PC-9 (cell line): ENCODE measurements around the gene UST. TPM values are rescaled to one million over a fixed set of nuclear protein-coding genes. Genes with fewer than 3 reads are reported as not detected.

Experiments
- BruUV-seq: library from RNA; stranded (reverse); fragments of 400-500 nt; replicated peaks from 2 replicates; lab custom pipeline; 2021; lab: Mats Ljungman, UMichigan
- CTCF ChIA-PET: fragments of 300-600 bp; sonication (Branson Sonifier 250); formaldehyde crosslinking; loops from one replicate; lab custom pipeline; 2022; ENCODE audit warnings: antibody characterized with exemption; lab: Charles Lee
- POLR2A ChIA-PET: fragments of 300-600 bp; sonication (Branson Sonifier 250); formaldehyde crosslinking; loops from one replicate; lab custom pipeline; 2022; ENCODE audit warnings: antibody characterized with exemption; ENCODE audit not compliant: unreplicated experiment; lab: Charles Lee
- DNase-seq, 2 experiments: peaks; one replicate each; pipeline versions ENCODE4 v3.0.0 to v3.0.0-alpha.2; 2015 to 2022; ENCODE audit warnings: mixed read lengths in 1 of 2
- H2AFZ ChIP-seq: fragments of 200-600 bp; sonication (generic); 2 replicates; pipeline ENCODE4 v1.8.1; 2017; ENCODE audit warnings: antibody characterized with exemption
- H3F3A ChIP-seq: fragments of 200-600 bp; sonication (generic); 2 replicates; pipeline ENCODE4 v1.8.1; 2017; ENCODE audit warnings: antibody characterized with exemption, mild to moderate bottlenecking, low read depth; ENCODE audit not compliant: insufficient read depth
- H3K27ac ChIP-seq: fragments of 200-600 bp; sonication (generic); 2 replicates; pipeline ENCODE4 v1.6.1; 2016; ENCODE audit warnings: mixed run types
- H3K27me3 ChIP-seq: fragments of 200-600 bp; sonication (generic); 2 replicates; pipeline ENCODE4 v1.6.1; 2016; ENCODE audit warnings: low read depth, mixed run types; ENCODE audit not compliant: insufficient read depth
- H3K36me3 ChIP-seq: fragments of 200-600 bp; sonication (generic); 2 replicates; pipeline ENCODE4 v1.6.1; 2016; ENCODE audit warnings: low read depth, mixed run types
- H3K4me1 ChIP-seq: fragments of 200-600 bp; sonication (generic); replicated peaks from 2 replicates; pipeline ENCODE4 v1.6.1; 2016; ENCODE audit warnings: mixed run types; ENCODE audit not compliant: insufficient read depth
- H3K4me2 ChIP-seq: fragments of 200-600 bp; sonication (generic); 2 replicates; pipeline ENCODE4 v1.6.1; 2017; ENCODE audit warnings: mixed run types
- H3K4me3 ChIP-seq: fragments of 200-600 bp; sonication (generic); 2 replicates; pipeline ENCODE4 v1.6.1; 2016; ENCODE audit warnings: mixed run types
- H3K79me2 ChIP-seq: fragments of 200-600 bp; sonication (generic); 2 replicates; pipeline ENCODE4 v1.6.1; 2017; ENCODE audit warnings: low read depth, mixed run types
- H3K9me2 ChIP-seq: fragments of 200-600 bp; sonication (generic); 2 replicates; pipeline ENCODE4 v1.8.1; 2017; ENCODE audit warnings: mild to moderate bottlenecking; ENCODE audit not compliant: insufficient read depth
- H3K9me3 ChIP-seq: fragments of 200-600 bp; sonication (generic); 2 replicates; pipeline ENCODE4 v1.8.1; 2016; ENCODE audit warnings: low read depth; ENCODE audit not compliant: insufficient read depth
- H4K20me1 ChIP-seq: fragments of 200-600 bp; sonication (generic); 2 replicates; pipeline ENCODE4 v1.8.1; 2017; ENCODE audit not compliant: insufficient read depth
- CTCF ChIP-seq: fragments of 200-600 bp; sonication (generic); conservative IDR thresholded peaks from 2 replicates; pipeline ENCODE4 v1.6.1; 2017; ENCODE audit warnings: mixed run types, antibody characterized with exemption, mild to moderate bottlenecking, moderate library complexity
- EZH2 ChIP-seq: fragments of 200-600 bp; sonication (generic); IDR thresholded peaks from 2 replicates; pipeline ENCODE4 v1.8.0; 2017; ENCODE audit warnings: antibody characterized with exemption, low read depth
- intact Hi-C: fragments of 100-400 bp; cut with micrococcal nuclease; formaldehyde crosslinking; loops from one replicate; pipeline ENCODE4 v1.10.0; 2022; ENCODE audit not compliant: unreplicated experiment
- total RNA-seq: library from RNA; stranded (reverse); gene quantifications from 2 replicates; pipeline ENCODE4 v1.2.3, GENCODE V29; 2021

UST gene
- total RNA-seq, 1 experiment from 2014 or later, result 4.2 TPM

- Histone ChIP-seq H3K4me3 (no peak overlapping the region), H3K4me1 (no peaks in the 10 kb centered on the region), H3K36me3 (no peaks in the 10 kb centered on the region), H4K20me1 (no peaks in the 10 kb centered on the region), H3K4me2 (no peak overlapping the region), H3K79me2 (no peaks in the 10 kb centered on the region), H3K9me3 (no peaks in the 10 kb centered on the region), H3F3A (no peaks in the 10 kb centered on the region), H3K27ac (no peak overlapping the region), H3K27me3 (no peaks in the 10 kb centered on the region), H3K9me2 (no peaks in the 10 kb centered on the region), H2AFZ (no peak overlapping the region)
- CTCF ChIA-PET, result no interaction called here
- no peak for DNase-seq
- TF ChIP-seq CTCF, result no peak
- TF ChIP-seq EZH2, result no peak
- no TSS peak for BruUV-seq
- intact Hi-C loops, result no loop called here
- POLR2A ChIA-PET, result no interaction called here
Measured at GRCh38 chr6:149108749-149109100, 361.9 kb downstream of the UST start.

- no peaks in the 10 kb centered on the region for H3F3A ChIP-seq
- POLR2A ChIA-PET, result no interaction called here
- no peaks in the 10 kb centered on the region for H3K36me3 ChIP-seq
- CTCF ChIA-PET, result no interaction called here
- no peaks in the 10 kb centered on the region for H3K9me2 ChIP-seq
- no peak overlapping the region for H3K27ac ChIP-seq
- no peaks in the 10 kb centered on the region for H3K4me1 ChIP-seq
- H2AFZ ChIP-seq, result no peak overlapping the region
- no peaks in the 10 kb centered on the region for H3K9me3 ChIP-seq
- H3K4me2 ChIP-seq, result no peak overlapping the region
- H3K27me3 ChIP-seq, result no peaks in the 10 kb centered on the region
- BruUV-seq, result no TSS peak
- H3K4me3 ChIP-seq, result no peak overlapping the region
- no peaks in the 10 kb centered on the region for H3K79me2 ChIP-seq
- DNase-seq, result no peak
- TF ChIP-seq EZH2, result no peak
- TF ChIP-seq CTCF, result no peak
- H4K20me1 ChIP-seq, result no peaks in the 10 kb centered on the region
- intact Hi-C loops, result no loop called here
Measured at GRCh38 chr6:149109397-149110070, 362.7 kb downstream of the UST start.

GRCh38 chr6:149111556-149112115 is 364.8 kb downstream of the UST start:
- H3K9me3 ChIP-seq, result no peaks in the 10 kb centered on the region
- no peak for DNase-seq
- no peaks in the 10 kb centered on the region for H3F3A ChIP-seq
- H3K79me2 ChIP-seq, result no peaks in the 10 kb centered on the region
- no peaks in the 10 kb centered on the region for H3K36me3 ChIP-seq
- no peak overlapping the region for H3K27ac ChIP-seq
- POLR2A ChIA-PET, result no interaction called here
- no peak for TF ChIP-seq CTCF
- TF ChIP-seq EZH2, result no peak
- no TSS peak for BruUV-seq
- H3K4me2 ChIP-seq, result no peak overlapping the region
- CTCF ChIA-PET, result no interaction called here
- H2AFZ ChIP-seq, result no peak overlapping the region
- intact Hi-C loops, result no loop called here
- H3K4me3 ChIP-seq, result no peak overlapping the region
- no peaks in the 10 kb centered on the region for H4K20me1 ChIP-seq
- H3K27me3 ChIP-seq, result no peaks in the 10 kb centered on the region
- H3K9me2 ChIP-seq, result no peaks in the 10 kb centered on the region
- no peaks in the 10 kb centered on the region for H3K4me1 ChIP-seq
